PC-9 (cell line): ENCODE results near the gene POMT2.

Source experiments
- EZH2 ChIP-seq: fragments of 200-600 bp; sonication (generic); IDR thresholded peaks from 2 replicates; pipeline ENCODE4 v1.8.0; 2017; ENCODE audit warnings: antibody characterized with exemption, low read depth
- TF ChIP-seq, protein P1 (sequence below): fragments of 200-600 bp; sonication (generic); conservative IDR thresholded peaks from 2 replicates; pipeline ENCODE4 v1.6.1; 2017; ENCODE audit warnings: mixed run types, antibody characterized with exemption, mild to moderate bottlenecking, moderate library complexity

DNA sequence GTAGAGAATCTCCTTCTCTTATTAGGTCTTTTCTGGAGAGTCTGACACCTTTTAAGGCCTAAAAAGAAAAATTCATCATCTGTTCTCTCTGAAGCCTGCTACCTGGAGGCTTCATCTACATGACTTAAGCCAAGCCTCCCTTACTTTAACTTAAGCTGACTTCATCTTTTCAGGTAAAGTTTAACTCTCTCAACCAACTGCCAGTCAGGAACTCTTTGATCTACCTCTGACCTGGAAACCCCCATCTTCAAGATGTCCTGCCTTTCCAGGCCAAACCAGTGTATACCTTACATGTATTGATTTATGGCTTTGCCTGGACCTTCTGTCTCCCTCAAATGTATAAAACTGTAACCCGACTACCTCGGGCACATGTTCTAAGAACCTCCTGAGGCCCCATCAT is 17.6 kb upstream of the POMT2 start:
- TF ChIP-seq, protein P1, sequence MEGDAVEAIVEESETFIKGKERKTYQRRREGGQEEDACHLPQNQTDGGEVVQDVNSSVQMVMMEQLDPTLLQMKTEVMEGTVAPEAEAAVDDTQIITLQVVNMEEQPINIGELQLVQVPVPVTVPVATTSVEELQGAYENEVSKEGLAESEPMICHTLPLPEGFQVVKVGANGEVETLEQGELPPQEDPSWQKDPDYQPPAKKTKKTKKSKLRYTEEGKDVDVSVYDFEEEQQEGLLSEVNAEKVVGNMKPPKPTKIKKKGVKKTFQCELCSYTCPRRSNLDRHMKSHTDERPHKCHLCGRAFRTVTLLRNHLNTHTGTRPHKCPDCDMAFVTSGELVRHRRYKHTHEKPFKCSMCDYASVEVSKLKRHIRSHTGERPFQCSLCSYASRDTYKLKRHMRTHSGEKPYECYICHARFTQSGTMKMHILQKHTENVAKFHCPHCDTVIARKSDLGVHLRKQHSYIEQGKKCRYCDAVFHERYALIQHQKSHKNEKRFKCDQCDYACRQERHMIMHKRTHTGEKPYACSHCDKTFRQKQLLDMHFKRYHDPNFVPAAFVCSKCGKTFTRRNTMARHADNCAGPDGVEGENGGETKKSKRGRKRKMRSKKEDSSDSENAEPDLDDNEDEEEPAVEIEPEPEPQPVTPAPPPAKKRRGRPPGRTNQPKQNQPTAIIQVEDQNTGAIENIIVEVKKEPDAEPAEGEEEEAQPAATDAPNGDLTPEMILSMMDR: no peak
- no peak for TF ChIP-seq EZH2
